NOMO-1 treated with dmso at 0.1 percent for 144 hours (cell line): Measurements from ENCODE around the gene USP6NL.

Source experiments
- DNase-seq: peaks from one replicate; lab custom pipeline; 2025; ENCODE audit not compliant: unreplicated experiment; lab: John Stamatoyannopoulos, UW

The USP6NL gene

GRCh38 chr10:11553773-11554381 lies 57.6 kb downstream of the USP6NL start:
- DNase-seq, result no peak

GRCh38 chr10:11551916-11552602 lies 59.4 kb downstream of the USP6NL start:
- no peak for DNase-seq

GRCh38 chr10:11551104-11551503 lies 60.3 kb downstream of the USP6NL start:
- no peak for DNase-seq

- no peak for DNase-seq
Observed at GRCh38 chr10:11548768-11549099, 62.7 kb downstream of the USP6NL start.

GRCh38 chr10:11548065-11548767 lies 63.2 kb downstream of the USP6NL start:
- no peak for DNase-seq

- peak; percentile 27 for DNase-seq
Observed at GRCh38 chr10:11546581-11546980, 64.9 kb downstream of the USP6NL start.

- no peak for DNase-seq
Observed at GRCh38 chr10:11541296-11541695, 70.2 kb downstream of the USP6NL start.

GRCh38 chr10:11539191-11539868 lies 72.1 kb downstream of the USP6NL start:
- DNase-seq, result no peak

- DNase-seq, result no peak
Observed at GRCh38 chr10:11538834-11539190, 72.6 kb downstream of the USP6NL start.

- no peak for DNase-seq
Observed at GRCh38 chr10:11536228-11536627, 75.2 kb downstream of the USP6NL start.

GRCh38 chr10:11535346-11535959 lies 76.0 kb downstream of the USP6NL start:
- DNase-seq, result no peak

- no peak for DNase-seq
Observed at GRCh38 chr10:11533328-11533781, 78.1 kb downstream of the USP6NL start.

- DNase-seq, result no peak
Observed at GRCh38 chr10:11532306-11532705, 79.1 kb downstream of the USP6NL start.

- DNase-seq, result no peak
Observed at GRCh38 chr10:11530806-11531205, 80.6 kb downstream of the USP6NL start.

GRCh38 chr10:11529276-11529903 lies 82.1 kb downstream of the USP6NL start:
- DNase-seq, result no peak

- no peak for DNase-seq
Observed at GRCh38 chr10:11528286-11528685, 83.2 kb downstream of the USP6NL start.

GRCh38 chr10:11527691-11528255 lies 83.7 kb downstream of the USP6NL start:
- DNase-seq, result no peak

GRCh38 chr10:11527068-11527467 lies 84.4 kb downstream of the USP6NL start:
- DNase-seq, result no peak

- DNase-seq, result no peak
Observed at GRCh38 chr10:11525503-11525902, 85.9 kb downstream of the USP6NL start.

GRCh38 chr10:11522821-11523245 lies 88.6 kb downstream of the USP6NL start:
- DNase-seq, result no peak

- no peak for DNase-seq
Observed at GRCh38 chr10:11521860-11522259, 89.6 kb downstream of the USP6NL start.
